LNCaP clone FGC (cell line): Measurements from ENCODE around the gene C17orf113.

Experiments
- DNase-seq: peaks from one replicate; pipeline ENCODE4 v3.0.0-alpha.2; 2011; ENCODE audit warnings: low read depth
- H3K4me3 ChIP-seq: 2 replicates; pipeline ENCODE4 v1.5.1; 2011; ENCODE audit warnings: mild to moderate bottlenecking, low read depth, low read length, control low read depth
- CTCF ChIP-seq: IDR thresholded peaks from 2 replicates; pipeline ENCODE4 v1.5.1; 2012; ENCODE audit warnings: mild to moderate bottlenecking; ENCODE audit not compliant: control insufficient read depth, insufficient read depth; ENCODE audit errors: extremely low read depth

Gene C17orf113

GRCh38 chr17:42050393-42051012 lies at the start of gene C17orf113:
Gene C17orf113, minus strand, starts transcription at chr17:42050601. Its CDS starts 7,225 bp downstream, at chr17:42043376.
- H3K4me3 ChIP-seq, result peak within 1 kb of the TSS; percentile 60
- TF ChIP-seq CTCF, result peak; percentile 59
- no peak for DNase-seq

- H3K4me3 ChIP-seq, result no peak overlapping the region
- DNase-seq, result no peak
- no peak for TF ChIP-seq CTCF
Observed at GRCh38 chr17:42098730-42099399, 48.5 kb upstream of the C17orf113 start.

- no peak for TF ChIP-seq CTCF
- DNase-seq, result no peak
- H3K4me3 ChIP-seq, result no peak within 1 kb of the TSS
Observed at GRCh38 chr17:42097691-42098631, 47.6 kb upstream of the C17orf113 start, which contains the start of gene ZNF385C. Gene ZNF385C, minus strand, starts transcription at chr17:42098473. Its CDS starts 35,417 bp downstream, at chr17:42063056.

GRCh38 chr17:42096360-42097111 lies 46.1 kb upstream of the C17orf113 start:
- H3K4me3 ChIP-seq, result no peak overlapping the region
- DNase-seq, result no peak
- no peak for TF ChIP-seq CTCF

- H3K4me3 ChIP-seq, result no peak overlapping the region
- no peak for TF ChIP-seq CTCF
- no peak for DNase-seq
Observed at GRCh38 chr17:42094375-42095069, 44.1 kb upstream of the C17orf113 start.

GRCh38 chr17:42092939-42093338 lies 42.5 kb upstream of the C17orf113 start:
- H3K4me3 ChIP-seq, result no peak overlapping the region
- no peak for TF ChIP-seq CTCF

More at GRCh38 chr17:42092939-42093338, 42.5 kb upstream of the C17orf113 start:
- DNase-seq, result no peak
